Measurements from ENCODE around the gene SAYSD1.

- TF ChIP-seq, protein P1, sequence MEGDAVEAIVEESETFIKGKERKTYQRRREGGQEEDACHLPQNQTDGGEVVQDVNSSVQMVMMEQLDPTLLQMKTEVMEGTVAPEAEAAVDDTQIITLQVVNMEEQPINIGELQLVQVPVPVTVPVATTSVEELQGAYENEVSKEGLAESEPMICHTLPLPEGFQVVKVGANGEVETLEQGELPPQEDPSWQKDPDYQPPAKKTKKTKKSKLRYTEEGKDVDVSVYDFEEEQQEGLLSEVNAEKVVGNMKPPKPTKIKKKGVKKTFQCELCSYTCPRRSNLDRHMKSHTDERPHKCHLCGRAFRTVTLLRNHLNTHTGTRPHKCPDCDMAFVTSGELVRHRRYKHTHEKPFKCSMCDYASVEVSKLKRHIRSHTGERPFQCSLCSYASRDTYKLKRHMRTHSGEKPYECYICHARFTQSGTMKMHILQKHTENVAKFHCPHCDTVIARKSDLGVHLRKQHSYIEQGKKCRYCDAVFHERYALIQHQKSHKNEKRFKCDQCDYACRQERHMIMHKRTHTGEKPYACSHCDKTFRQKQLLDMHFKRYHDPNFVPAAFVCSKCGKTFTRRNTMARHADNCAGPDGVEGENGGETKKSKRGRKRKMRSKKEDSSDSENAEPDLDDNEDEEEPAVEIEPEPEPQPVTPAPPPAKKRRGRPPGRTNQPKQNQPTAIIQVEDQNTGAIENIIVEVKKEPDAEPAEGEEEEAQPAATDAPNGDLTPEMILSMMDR (conservative IDR thresholded peaks at IDR 0.05; ENCODE audit: low read depth in 2 of 2): no peak
- no peak for TF ChIP-seq ETS1 (IDR thresholded peaks at IDR 0.05)
- TF ChIP-seq EZH2 (IDR thresholded peaks at IDR 0.05; ENCODE audit: low read depth, unreplicated experiment): no peak
- no peak for TF ChIP-seq POLR2AphosphoS5 (IDR thresholded peaks at IDR 0.05; ENCODE audit: low read depth)
- TF ChIP-seq EZH2phosphoT487 (IDR thresholded peaks at IDR 0.05; ENCODE audit: unreplicated experiment): no peak
- TF ChIP-seq, protein P2, sequence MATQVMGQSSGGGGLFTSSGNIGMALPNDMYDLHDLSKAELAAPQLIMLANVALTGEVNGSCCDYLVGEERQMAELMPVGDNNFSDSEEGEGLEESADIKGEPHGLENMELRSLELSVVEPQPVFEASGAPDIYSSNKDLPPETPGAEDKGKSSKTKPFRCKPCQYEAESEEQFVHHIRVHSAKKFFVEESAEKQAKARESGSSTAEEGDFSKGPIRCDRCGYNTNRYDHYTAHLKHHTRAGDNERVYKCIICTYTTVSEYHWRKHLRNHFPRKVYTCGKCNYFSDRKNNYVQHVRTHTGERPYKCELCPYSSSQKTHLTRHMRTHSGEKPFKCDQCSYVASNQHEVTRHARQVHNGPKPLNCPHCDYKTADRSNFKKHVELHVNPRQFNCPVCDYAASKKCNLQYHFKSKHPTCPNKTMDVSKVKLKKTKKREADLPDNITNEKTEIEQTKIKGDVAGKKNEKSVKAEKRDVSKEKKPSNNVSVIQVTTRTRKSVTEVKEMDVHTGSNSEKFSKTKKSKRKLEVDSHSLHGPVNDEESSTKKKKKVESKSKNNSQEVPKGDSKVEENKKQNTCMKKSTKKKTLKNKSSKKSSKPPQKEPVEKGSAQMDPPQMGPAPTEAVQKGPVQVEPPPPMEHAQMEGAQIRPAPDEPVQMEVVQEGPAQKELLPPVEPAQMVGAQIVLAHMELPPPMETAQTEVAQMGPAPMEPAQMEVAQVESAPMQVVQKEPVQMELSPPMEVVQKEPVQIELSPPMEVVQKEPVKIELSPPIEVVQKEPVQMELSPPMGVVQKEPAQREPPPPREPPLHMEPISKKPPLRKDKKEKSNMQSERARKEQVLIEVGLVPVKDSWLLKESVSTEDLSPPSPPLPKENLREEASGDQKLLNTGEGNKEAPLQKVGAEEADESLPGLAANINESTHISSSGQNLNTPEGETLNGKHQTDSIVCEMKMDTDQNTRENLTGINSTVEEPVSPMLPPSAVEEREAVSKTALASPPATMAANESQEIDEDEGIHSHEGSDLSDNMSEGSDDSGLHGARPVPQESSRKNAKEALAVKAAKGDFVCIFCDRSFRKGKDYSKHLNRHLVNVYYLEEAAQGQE (IDR thresholded peaks at IDR 0.05; ENCODE audit: unreplicated experiment): no peak
- no peak for TF ChIP-seq CREB1 (CRISPR knock-in tag; IDR thresholded peaks at IDR 0.05; ENCODE audit: low read depth)
- no peak for TF ChIP-seq JUNB (IDR thresholded peaks at IDR 0.05; ENCODE audit: unreplicated experiment)
Observed at GRCh38 chr6:39078695-39079094, 36.3 kb downstream of the SAYSD1 start.
